HG02678 (cell line): ENCODE measurements around the gene MRPS2.
"Not testable (repeated sequence)": the region's sequence is repeated elsewhere in the genome, so short reads cannot be mapped to it uniquely, and the experiment has no call there.

Experiments
- ATAC-seq: cut with Tn5 transposase; IDR thresholded peaks from one replicate; pipeline ENCODE4 v1.9.1; 2021; ENCODE audit warnings: mild to moderate bottlenecking, moderate library complexity; ENCODE audit not compliant: unreplicated experiment

MRPS2 gene

DNA sequence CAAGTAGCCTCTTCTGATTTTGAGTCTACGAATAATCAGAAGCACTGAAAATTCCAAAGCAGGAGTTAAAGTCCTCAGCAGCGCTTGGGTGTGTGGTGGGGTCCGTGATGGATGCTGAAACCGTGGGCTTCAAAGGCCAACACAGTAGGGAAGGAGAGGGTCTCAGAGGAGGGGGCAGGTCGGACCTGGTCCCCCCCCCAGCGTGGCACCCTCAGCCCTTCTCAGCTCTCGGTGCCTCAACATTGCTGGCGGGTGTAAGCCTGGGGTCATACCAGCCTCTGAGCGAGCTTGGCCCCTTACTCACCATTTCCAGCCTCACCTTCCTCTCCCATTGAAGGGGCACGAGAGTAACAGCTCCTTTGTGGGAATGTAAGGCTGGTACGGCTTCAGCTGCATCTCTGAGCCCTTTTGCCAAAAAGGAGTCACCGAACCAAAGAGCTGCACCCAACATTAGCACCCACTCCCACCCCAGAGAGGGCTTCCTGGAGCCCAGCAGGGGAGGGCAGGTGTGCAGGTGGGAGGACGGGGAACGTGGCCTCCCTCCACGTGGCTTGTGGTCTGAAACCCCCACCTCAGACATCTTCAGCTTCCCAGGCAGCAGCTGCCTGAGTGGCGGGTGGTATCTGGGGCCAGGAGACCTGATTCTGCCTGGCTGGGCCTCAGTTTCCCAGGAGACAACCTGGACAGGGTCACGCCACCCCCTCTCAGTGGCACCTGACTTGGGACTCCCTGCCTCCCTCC, 14.0 kb downstream of the MRPS2 start:
- ATAC-seq, result no peak

- ATAC-seq, result no peak
These were observed 14.8 kb downstream of the MRPS2 start for GRCh38 chr9:135515083-135515951.

GRCh38 chr9:135516132-135516860, 15.8 kb downstream of the MRPS2 start:
- no peak for ATAC-seq

DNA sequence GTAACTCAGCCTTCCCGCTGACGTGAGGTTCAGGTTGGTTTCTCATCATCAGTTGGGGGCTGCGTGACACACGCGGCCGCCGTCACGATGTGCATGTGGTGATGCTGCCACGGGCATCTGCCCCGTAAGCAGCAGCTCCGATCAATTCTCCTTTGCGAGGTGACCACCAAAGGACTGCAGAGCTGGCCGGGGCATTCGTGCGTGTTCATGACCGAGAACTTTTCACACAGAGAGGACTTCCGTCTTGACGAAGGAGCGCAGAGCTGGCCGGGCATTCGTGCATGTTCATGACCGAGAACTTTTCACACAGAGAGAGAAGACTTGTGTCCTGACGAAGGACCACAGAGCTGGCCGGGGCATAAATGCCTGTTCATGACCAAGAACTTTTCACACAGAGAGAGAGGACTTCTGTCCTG, 16.9 kb downstream of the MRPS2 start:
- ATAC-seq, result no peak

- no peak for ATAC-seq
These were observed 18.9 kb downstream of the MRPS2 start for GRCh38 chr9:135519179-135519971.

- no peak for ATAC-seq
These were observed 20.6 kb downstream of the MRPS2 start, which contains the start of gene LCN1 for GRCh38 chr9:135520916-135521607. Gene LCN1 (plus strand): TSS chr9:135521440. CDS start chr9:135521498, 58 bp downstream.

- ATAC-seq, result no peak
These were observed 21.2 kb downstream of the MRPS2 start for GRCh38 chr9:135521608-135522095.

GRCh38 chr9:135522137-135522877, 21.8 kb downstream of the MRPS2 start:
- ATAC-seq, result no peak

DNA sequence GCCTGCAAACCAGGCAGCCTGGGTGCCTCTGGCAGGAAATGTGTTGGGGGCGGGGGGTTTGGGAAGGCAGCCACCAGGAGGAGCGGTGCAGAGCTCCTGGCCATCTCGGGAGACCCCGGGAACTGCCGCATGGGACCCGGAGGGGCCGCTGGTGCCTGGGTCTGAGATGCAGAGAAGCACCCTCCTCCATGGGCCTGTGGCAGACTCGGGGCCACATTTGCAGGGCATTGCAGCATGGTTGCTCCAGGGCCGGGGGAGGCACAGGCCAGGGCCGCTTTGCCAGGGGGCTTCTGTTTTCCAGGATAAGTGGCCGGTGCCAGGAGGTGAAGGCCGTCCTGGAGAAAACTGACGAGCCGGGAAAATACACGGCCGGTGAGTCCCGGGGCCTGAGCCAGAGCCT, 22.4 kb downstream of the MRPS2 start:
- no peak for ATAC-seq

DNA sequence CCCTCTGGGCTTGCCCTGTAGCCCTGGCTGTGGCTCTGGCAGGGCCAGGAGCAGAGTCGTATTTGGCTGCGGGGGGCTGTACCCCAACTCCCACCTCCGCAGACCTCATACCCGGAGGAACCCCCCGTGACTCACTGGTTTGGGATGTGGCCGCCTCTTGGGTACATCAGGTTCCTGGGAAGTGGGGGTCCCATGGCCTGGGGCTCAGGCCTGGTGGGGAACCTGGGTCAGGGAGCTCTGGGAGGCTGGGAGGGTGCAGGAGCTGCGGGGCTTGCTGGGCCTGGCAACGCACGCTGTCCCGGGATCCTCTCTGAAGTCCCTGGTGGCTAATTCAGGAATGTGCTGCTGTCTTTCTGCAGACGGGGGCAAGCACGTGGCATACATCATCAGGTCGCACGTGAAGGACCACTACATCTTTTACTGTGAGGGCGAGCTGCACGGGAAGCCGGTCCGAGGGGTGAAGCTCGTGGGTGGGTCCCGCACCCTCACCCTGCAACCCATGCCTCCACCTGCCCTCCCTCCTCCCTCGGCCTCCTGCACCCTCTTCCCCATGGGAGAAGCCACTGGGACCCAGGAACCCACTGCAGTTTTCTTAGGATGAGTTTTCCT, 23.1 kb downstream of the MRPS2 start:
- ATAC-seq, result no peak

- no peak for ATAC-seq
These were observed 23.8 kb downstream of the MRPS2 start for GRCh38 chr9:135524130-135524861.

DNA sequence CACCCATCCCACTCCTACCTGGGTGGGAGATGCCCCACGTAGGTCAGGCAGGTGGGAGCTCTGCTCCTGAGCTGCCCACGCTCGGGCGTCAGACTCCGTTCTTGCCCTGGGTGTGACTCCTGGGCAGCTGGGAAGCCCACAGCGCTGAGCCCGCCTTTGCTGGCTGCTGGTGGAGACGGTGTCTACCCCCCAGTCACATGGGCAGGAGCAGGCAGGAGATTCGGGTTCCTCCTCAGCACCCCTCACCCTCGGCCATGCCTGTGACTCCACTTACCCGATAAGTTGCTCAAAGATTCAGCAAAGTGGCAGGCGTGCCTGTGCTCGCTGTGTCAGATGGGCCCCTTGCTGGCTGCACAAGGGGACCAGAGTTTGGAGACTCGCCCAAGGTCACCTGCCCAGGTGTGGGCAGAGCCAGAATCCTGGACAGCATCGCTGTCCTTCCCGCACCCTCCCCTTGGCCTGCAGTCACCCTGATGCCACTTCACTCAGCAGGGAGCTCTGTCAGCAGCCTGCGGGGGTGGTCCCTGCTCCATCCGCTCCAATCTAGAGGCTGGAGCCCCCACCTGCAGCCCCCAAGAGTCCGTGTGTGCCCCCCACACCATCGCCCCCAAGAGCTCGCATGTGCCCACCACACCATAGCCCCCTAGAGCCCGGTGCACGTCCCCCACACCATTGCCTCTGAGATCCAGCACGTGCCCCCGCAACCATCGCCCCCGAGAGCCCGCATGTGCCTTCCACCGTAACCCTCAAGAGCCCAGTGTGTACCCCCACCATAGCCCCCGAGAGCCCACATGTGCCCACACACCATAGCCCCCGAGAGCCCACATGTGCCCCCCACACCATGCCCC, 25.0 kb downstream of the MRPS2 start:
- ATAC-seq, result no peak

DNA sequence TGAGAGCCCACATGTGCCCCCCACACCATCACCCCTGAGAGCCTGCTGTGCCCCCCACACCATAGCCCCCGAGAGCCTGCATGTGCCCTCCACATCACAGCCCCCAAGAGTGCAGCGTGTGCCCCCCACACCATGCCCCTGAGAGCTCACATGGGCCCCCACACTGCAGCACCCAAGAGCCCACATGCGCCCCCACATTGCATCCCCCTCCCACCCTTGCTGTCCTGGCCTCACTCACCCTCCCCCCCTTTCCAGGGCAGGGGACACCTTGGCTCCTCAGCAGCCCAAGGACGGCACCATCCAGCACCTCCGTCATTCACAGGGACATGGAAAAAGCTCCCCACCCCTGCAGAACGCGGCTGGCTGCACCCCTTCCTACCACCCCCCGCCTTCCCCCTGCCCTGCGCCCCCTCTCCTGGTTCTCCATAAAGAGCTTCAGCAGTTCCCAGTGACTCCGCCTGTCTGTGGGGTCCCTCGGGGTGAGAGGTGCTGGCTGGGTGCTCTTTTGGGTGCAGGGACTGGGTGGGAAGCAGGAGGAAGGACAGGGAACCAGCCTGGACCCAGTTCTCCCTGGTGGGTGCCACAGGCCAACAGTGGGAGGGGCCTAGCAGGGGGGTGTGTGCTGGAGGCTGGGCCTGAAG, 25.7 kb downstream of the MRPS2 start:
- ATAC-seq, result no peak

GRCh38 chr9:135526730-135527571, 26.5 kb downstream of the MRPS2 start:
- no peak for ATAC-seq

GRCh38 chr9:135528842-135529435, 28.5 kb downstream of the MRPS2 start:
- not testable (repeated sequence) for ATAC-seq
